Caco-2 (cell line): ENCODE data around the gene KLK8. TPM values are rescaled to one million over a fixed set of nuclear protein-coding genes. Genes with fewer than 3 reads are reported as not detected.

Experiments
- BruUV-seq: library from RNA; stranded (reverse); fragments of 400-500 nt; replicated peaks from 2 replicates; lab custom pipeline; 2021; lab: Mats Ljungman, UMichigan
- CTCF ChIA-PET: fragments of 300-600 bp; sonication (Branson Sonifier 250); formaldehyde crosslinking; loops from one replicate; lab custom pipeline; 2022; ENCODE audit warnings: antibody characterized with exemption; lab: Charles Lee
- POLR2A ChIA-PET: fragments of 300-600 bp; sonication (Branson Sonifier 250); formaldehyde crosslinking; loops from one replicate; lab custom pipeline; 2022; ENCODE audit warnings: antibody characterized with exemption; lab: Charles Lee
- DNase-seq, 2 experiments: peaks; one replicate each; pipeline versions ENCODE4 v3.0.0 to v3.0.0-alpha.2; 2020 to 2022
- H3K27me3 ChIP-seq: replicated peaks from 2 replicates; pipeline ENCODE4 v1.6.0; 2011; ENCODE audit warnings: low read length; ENCODE audit not compliant: control insufficient read depth, insufficient read depth
- H3K36me3 ChIP-seq: 2 replicates; pipeline ENCODE4 v1.5.1; 2011; ENCODE audit warnings: low read length; ENCODE audit not compliant: control insufficient read depth, insufficient read depth
- H3K4me1 ChIP-seq: fragments of 250-450 bp; sonication (Bioruptor Pico); 2 replicates; pipeline ENCODE4 v1.5.1; 2020; ENCODE audit warnings: mild to moderate bottlenecking
- H3K4me3 ChIP-seq: 2 replicates; pipeline ENCODE4 v1.5.1; 2011; ENCODE audit warnings: low read depth, mild to moderate bottlenecking, control low read depth, low read length
- H3K9me3 ChIP-seq: fragments of 250-450 bp; sonication (Bioruptor Pico); 2 replicates; pipeline ENCODE4 v1.5.1; 2020; ENCODE audit warnings: mild to moderate bottlenecking, moderate library complexity
- H3K27ac Mint-ChIP-seq: one replicate; pipeline ENCODE4 v1.8.0; 2022; ENCODE audit warnings: mixed read lengths; ENCODE audit not compliant: unreplicated experiment
- H3K27me3 Mint-ChIP-seq: one replicate; pipeline ENCODE4 v1.8.0; 2022; ENCODE audit warnings: mixed read lengths; ENCODE audit not compliant: insufficient read depth, unreplicated experiment
- H3K36me3 Mint-ChIP-seq: one replicate; pipeline ENCODE4 v1.8.0; 2022; ENCODE audit warnings: mild to moderate bottlenecking, mixed read lengths; ENCODE audit not compliant: insufficient read depth, unreplicated experiment
- H3K4me1 Mint-ChIP-seq: one replicate; pipeline ENCODE4 v1.8.0; 2022; ENCODE audit warnings: low read depth, mixed read lengths; ENCODE audit not compliant: unreplicated experiment
- H3K4me3 Mint-ChIP-seq: one replicate; pipeline ENCODE4 v1.8.0; 2022; ENCODE audit warnings: mild to moderate bottlenecking, moderate library complexity, mixed read lengths; ENCODE audit not compliant: unreplicated experiment
- H3K9me3 Mint-ChIP-seq: one replicate; pipeline ENCODE4 v1.8.0; 2022; ENCODE audit warnings: mixed read lengths; ENCODE audit not compliant: unreplicated experiment
- intact Hi-C: fragments of 100-400 bp; cut with micrococcal nuclease; formaldehyde crosslinking; loops from one replicate; pipeline ENCODE4 v1.10.0; 2022; ENCODE audit not compliant: unreplicated experiment
- total RNA-seq: library from RNA; stranded (reverse); gene quantifications from 2 replicates; pipeline ENCODE4 v1.2.3, GENCODE V29; 2022
- TF ChIP-seq, protein P1 (sequence below), 2 experiments: fragments of 200-600 bp in 1 of 2; IDR thresholded peaks; 1 replicate in 1 of 2; 2 replicates in 1 of 2; pipeline versions ENCODE4 v1.5.1 to v1.8.0; 2011 to 2022; ENCODE audit warnings: antibody characterized with exemption in 1 of 2, control low read depth in 1 of 2, inconsistent platforms in 1 of 2, low read depth in 1 of 2, low read length in 1 of 2, mild to moderate bottlenecking in 1 of 2, moderate library complexity in 1 of 2; ENCODE audit not compliant: insufficient read depth in 1 of 2, severe bottlenecking in 1 of 2, unreplicated experiment in 1 of 2

The KLK8 gene
- total RNA-seq, 1 experiment from 2014 or later, result 1.7 TPM

GRCh38 chr19:51014242-51014641, 12.8 kb upstream of the KLK8 start:
- peaks cover 3% of the 10 kb centered on the region for H3K27me3 ChIP-seq
- DNase-seq, result no peak
- no TSS peak for BruUV-seq

GRCh38 chr19:51012661-51013190, 11.3 kb upstream of the KLK8 start:
- ChIA-PET CTCF (no interaction called here), POLR2A (no interaction called here)
- peaks cover 30% of the 10 kb centered on the region for H3K27me3 Mint-ChIP-seq
- no peaks in the 10 kb centered on the region for H3K9me3 ChIP-seq
- H3K4me3 ChIP-seq, result no peak overlapping the region
- intact Hi-C loops, result no loop called here
- H3K4me3 Mint-ChIP-seq, result no peak overlapping the region
- no peaks in the 10 kb centered on the region for H3K36me3 ChIP-seq
- no peaks in the 10 kb centered on the region for H3K36me3 Mint-ChIP-seq
- no peaks in the 10 kb centered on the region for H3K9me3 Mint-ChIP-seq
- no peaks in the 10 kb centered on the region for H3K4me1 Mint-ChIP-seq
- peaks cover 2% of the 10 kb centered on the region for H3K27me3 ChIP-seq
- DNase-seq, result no peak
- H3K27ac Mint-ChIP-seq, result no peak overlapping the region
- no TSS peak for BruUV-seq
- H3K4me1 ChIP-seq, result no peaks in the 10 kb centered on the region
- TF ChIP-seq, protein P1, sequence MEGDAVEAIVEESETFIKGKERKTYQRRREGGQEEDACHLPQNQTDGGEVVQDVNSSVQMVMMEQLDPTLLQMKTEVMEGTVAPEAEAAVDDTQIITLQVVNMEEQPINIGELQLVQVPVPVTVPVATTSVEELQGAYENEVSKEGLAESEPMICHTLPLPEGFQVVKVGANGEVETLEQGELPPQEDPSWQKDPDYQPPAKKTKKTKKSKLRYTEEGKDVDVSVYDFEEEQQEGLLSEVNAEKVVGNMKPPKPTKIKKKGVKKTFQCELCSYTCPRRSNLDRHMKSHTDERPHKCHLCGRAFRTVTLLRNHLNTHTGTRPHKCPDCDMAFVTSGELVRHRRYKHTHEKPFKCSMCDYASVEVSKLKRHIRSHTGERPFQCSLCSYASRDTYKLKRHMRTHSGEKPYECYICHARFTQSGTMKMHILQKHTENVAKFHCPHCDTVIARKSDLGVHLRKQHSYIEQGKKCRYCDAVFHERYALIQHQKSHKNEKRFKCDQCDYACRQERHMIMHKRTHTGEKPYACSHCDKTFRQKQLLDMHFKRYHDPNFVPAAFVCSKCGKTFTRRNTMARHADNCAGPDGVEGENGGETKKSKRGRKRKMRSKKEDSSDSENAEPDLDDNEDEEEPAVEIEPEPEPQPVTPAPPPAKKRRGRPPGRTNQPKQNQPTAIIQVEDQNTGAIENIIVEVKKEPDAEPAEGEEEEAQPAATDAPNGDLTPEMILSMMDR (IDR thresholded peaks at IDR 0.05; ENCODE audit: insufficient read depth in 1 of 2, low read depth in 1 of 2, low read length in 1 of 2, severe bottlenecking in 1 of 2, unreplicated experiment in 1 of 2), result no peak

More at GRCh38 chr19:51014242-51014641, 12.8 kb upstream of the KLK8 start:
- H3K27ac Mint-ChIP-seq, result no peak overlapping the region
- no peak overlapping the region for H3K4me3 Mint-ChIP-seq
- H3K36me3 ChIP-seq, result no peaks in the 10 kb centered on the region
- H3K4me3 ChIP-seq, result no peak overlapping the region
- ChIA-PET CTCF (no interaction called here), POLR2A (no interaction called here)
- intact Hi-C loops, result no loop called here
- TF ChIP-seq, protein P1 (IDR thresholded peaks at IDR 0.05; ENCODE audit: insufficient read depth in 1 of 2, low read depth in 1 of 2, low read length in 1 of 2, severe bottlenecking in 1 of 2, unreplicated experiment in 1 of 2), result no peak
- H3K9me3 ChIP-seq, result no peaks in the 10 kb centered on the region
- H3K4me1 ChIP-seq, result 0 out of 2 replicates have a peak, but pooled peaks cover 3% of the 10 kb centered on the region
- H3K36me3 Mint-ChIP-seq, result no peaks in the 10 kb centered on the region
- no peaks in the 10 kb centered on the region for H3K9me3 Mint-ChIP-seq
- H3K27me3 Mint-ChIP-seq, result peaks cover 33% of the 10 kb centered on the region
- H3K4me1 Mint-ChIP-seq, result no peaks in the 10 kb centered on the region

- no peaks in the 10 kb centered on the region for H3K9me3 Mint-ChIP-seq
- POLR2A ChIA-PET, result no interaction called here
- H3K4me1 ChIP-seq, result no peaks in the 10 kb centered on the region
- no peaks in the 10 kb centered on the region for H3K36me3 ChIP-seq
- no peaks in the 10 kb centered on the region for H3K9me3 ChIP-seq
- peaks cover 33% of the 10 kb centered on the region for H3K27me3 Mint-ChIP-seq
- DNase-seq, result no peak
- H3K4me3 Mint-ChIP-seq, result no peak overlapping the region
- intact Hi-C loops, result no loop called here
- CTCF ChIA-PET, result no interaction called here
- no peaks in the 10 kb centered on the region for H3K36me3 Mint-ChIP-seq
- no peak overlapping the region for H3K27ac Mint-ChIP-seq
- no peaks in the 10 kb centered on the region; the same call in 1 of the 2 replicates for H3K27me3 ChIP-seq
- no peaks in the 10 kb centered on the region for H3K4me1 Mint-ChIP-seq
- H3K4me3 ChIP-seq, result no peak overlapping the region
- TF ChIP-seq, protein P1 (IDR thresholded peaks at IDR 0.05; ENCODE audit: insufficient read depth in 1 of 2, low read depth in 1 of 2, low read length in 1 of 2, severe bottlenecking in 1 of 2, unreplicated experiment in 1 of 2), result no peak
- no TSS peak for BruUV-seq
These were observed 8.8 kb upstream of the KLK8 start for GRCh38 chr19:51010066-51010795.
